ENCODE data around the gene AFG3L2.
A peak's percentile ranks its signal among the peaks of the same experiment; 100 is the strongest.

Gene AFG3L2

DNA sequence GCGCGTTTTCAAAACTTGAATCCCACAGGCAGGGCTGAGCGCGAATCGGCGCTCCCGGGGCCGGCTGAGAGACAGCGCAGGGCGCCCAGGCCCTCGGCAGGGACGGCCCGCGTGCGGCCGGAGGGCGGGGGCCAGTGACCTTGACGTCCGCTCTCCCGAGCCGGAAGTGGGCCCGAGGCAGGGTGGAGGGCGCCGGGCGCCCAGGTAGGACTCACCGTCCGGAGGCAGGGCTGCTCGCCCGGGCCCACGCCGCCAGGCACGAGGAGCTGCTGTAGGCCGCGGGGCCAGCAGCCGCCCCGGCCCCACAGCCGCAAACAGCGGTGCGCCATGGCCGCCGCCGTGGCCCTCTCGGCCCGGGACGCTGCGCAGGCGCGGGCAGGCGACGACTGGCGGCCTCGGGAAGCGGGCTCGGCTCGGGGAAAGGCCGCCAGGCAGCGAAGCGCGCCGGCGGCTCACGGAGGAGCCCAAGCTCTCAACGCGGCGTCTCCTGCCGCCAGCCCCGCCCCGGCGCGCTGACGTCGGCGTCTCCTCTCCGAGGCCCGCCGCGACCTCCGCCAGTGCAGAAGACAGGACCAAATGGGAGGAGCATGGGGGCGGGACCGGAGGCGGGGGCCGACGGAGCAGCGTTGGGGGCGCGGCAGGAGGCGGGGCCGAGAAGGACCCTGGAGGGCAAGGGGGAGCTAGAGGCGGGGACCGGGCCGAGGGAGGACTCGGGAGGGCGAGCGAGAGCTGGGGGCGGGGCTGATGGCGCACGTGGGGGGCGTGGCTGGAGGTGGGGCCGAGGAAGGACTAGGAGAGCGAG is at the start of gene AFG3L2:
Gene AFG3L2, minus strand, starts transcription at position 474 of the 802 bp plus-strand sequence. Its CDS starts 145 bp downstream, at position 329.
- TF ChIP-seq, protein P1, sequence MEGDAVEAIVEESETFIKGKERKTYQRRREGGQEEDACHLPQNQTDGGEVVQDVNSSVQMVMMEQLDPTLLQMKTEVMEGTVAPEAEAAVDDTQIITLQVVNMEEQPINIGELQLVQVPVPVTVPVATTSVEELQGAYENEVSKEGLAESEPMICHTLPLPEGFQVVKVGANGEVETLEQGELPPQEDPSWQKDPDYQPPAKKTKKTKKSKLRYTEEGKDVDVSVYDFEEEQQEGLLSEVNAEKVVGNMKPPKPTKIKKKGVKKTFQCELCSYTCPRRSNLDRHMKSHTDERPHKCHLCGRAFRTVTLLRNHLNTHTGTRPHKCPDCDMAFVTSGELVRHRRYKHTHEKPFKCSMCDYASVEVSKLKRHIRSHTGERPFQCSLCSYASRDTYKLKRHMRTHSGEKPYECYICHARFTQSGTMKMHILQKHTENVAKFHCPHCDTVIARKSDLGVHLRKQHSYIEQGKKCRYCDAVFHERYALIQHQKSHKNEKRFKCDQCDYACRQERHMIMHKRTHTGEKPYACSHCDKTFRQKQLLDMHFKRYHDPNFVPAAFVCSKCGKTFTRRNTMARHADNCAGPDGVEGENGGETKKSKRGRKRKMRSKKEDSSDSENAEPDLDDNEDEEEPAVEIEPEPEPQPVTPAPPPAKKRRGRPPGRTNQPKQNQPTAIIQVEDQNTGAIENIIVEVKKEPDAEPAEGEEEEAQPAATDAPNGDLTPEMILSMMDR (IDR thresholded peaks at IDR 0.05; ENCODE audit: control insufficient read depth, extremely low read depth, insufficient read depth): no peak
- H3K4me3 ChIP-seq (ENCODE audit: low read depth, low read length): peak within 1 kb of the TSS; percentile 96
- DNase-seq (ENCODE audit: low read depth): peak; percentile 91

DNA sequence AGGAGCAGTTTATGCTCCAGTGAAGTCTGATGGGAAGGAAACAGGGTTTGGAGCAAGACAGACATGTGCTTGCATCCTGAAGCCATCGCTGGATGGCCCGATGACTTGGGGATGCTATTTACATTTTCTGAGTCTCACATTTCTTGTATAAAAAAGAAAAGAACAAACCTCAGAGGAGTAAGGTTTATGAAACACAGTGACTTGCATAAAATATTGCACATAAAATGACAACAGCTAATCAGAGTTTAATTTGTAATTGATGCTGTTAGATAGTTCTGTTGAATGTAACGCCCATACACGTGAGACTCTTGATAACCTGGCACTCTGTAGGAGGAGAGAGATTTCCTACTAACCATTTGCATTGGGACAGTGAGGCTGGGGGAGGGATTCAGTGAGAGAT is 47.2 kb upstream of the AFG3L2 start:
- no peak for DNase-seq (ENCODE audit: low read depth)
- TF ChIP-seq, protein P1 (IDR thresholded peaks at IDR 0.05; ENCODE audit: control insufficient read depth, extremely low read depth, insufficient read depth): no peak
- no peak overlapping the region for H3K4me3 ChIP-seq (ENCODE audit: low read depth, low read length)

DNA sequence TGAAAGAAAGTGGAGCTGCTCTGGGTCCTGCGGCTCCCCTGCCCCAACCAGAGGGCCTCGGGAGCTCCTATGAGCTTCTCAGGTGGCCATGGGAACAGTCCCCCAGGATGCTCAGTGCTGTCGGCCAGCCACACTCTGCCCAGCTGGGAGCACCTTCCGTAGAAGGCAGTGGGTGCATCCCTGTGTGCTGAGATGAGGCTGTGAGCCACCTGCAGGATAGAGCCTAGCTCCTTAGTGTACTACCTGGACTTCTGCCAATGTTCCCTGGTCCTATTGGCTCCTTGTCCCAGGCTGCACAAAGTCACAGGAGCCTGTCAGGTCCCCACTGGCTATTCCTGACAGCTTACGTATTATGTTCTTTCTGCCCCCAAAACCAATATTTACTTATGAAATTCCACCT is 46.8 kb upstream of the AFG3L2 start:
- DNase-seq (ENCODE audit: low read depth): peak; percentile 21
- H3K4me3 ChIP-seq (ENCODE audit: low read depth, low read length): no peak overlapping the region
- TF ChIP-seq, protein P1 (IDR thresholded peaks at IDR 0.05; ENCODE audit: control insufficient read depth, extremely low read depth, insufficient read depth): 0 out of 2 replicates have a peak, but pooled peaks have one; percentile 1

DNA sequence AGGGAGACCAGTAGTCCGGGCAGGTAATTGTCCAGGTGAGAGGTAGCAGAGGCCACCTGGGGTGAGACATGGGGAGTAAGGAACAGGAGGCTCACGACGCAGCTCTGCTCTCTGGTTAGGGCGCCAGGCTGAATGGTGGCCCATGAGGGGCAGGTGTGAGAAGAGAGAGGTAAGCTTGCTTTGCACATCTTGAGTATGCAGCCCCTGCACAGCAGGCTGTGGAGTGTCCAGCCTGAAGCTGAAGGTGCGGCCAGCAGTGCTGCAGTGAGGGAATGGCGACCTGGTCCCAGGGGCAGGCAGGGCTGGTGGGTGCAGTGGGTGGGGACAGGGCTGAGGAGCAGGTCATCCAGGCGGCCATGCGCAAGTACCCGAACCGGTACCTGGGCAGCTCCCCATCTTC is 46.4 kb upstream of the AFG3L2 start:
- DNase-seq (ENCODE audit: low read depth): no peak
- H3K4me3 ChIP-seq (ENCODE audit: low read depth, low read length): no peak overlapping the region
- TF ChIP-seq, protein P1 (IDR thresholded peaks at IDR 0.05; ENCODE audit: control insufficient read depth, extremely low read depth, insufficient read depth): no peak

DNA sequence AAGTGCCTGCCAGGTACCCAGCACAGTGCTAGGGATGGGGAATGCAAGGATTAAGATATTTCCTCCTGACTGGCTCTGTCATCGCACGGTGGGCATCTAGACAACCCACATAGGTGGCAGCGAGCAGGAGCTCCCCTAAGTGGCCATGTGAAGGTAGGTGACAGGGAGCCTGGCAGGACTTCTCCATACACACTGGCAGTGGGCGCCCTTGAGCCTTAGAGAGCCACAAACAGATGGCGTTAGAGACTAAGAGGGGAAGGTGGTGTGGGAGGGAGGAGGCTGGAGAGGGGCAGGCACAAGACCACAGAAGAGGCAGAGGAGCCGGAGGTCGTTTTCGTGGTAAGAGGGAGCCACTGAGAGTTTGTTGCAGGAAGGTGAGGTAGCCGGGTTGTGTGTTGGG is 45.9 kb upstream of the AFG3L2 start:
- no peak for DNase-seq (ENCODE audit: low read depth)
- TF ChIP-seq, protein P1 (IDR thresholded peaks at IDR 0.05; ENCODE audit: control insufficient read depth, extremely low read depth, insufficient read depth): peak; percentile 38; the same call in 1 of the 2 replicates
- H3K4me3 ChIP-seq (ENCODE audit: low read depth, low read length): no peak overlapping the region

DNA sequence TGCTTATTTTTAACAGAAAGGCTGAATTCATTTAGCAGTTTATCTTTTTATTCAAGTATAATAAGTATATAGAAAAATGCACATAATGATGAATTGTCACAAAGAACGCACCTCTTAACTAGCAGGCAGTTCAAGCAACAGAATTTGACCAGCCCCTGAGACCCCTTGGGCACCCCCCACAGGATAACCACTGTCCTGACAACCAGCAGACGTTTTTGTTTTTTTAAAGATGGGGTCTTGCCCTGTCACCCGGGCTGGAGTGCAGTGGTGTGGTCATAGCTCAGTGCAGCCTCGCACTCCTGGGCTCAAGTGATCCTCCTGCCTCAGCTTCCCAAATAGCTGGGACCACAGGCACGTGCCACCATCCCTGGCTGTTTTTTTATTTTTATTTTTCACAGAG is 44.7 kb upstream of the AFG3L2 start:
- H3K4me3 ChIP-seq (ENCODE audit: low read depth, low read length): no peak overlapping the region
- TF ChIP-seq, protein P1 (IDR thresholded peaks at IDR 0.05; ENCODE audit: control insufficient read depth, extremely low read depth, insufficient read depth): no peak
- DNase-seq (ENCODE audit: low read depth): no peak
